Endothelial cell of umbilical vein (primary cell): ENCODE measurements around the gene PRPF40A.

Experiments used
- GATA2 ChIP-seq: IDR thresholded peaks from 2 replicates; pipeline ENCODE4 v1.7.0; 2011; ENCODE audit warnings: low read depth, mild to moderate bottlenecking, moderate library complexity, mixed read lengths, low read length; ENCODE audit not compliant: insufficient read length, insufficient read depth
- MYC ChIP-seq: IDR thresholded peaks from one replicate; pipeline ENCODE4 v1.6.1; 2011; ENCODE audit warnings: mild to moderate bottlenecking, low read depth, low read length
- POLR2A ChIP-seq: IDR thresholded peaks from 2 replicates; pipeline ENCODE4 v1.6.1; 2012; ENCODE audit warnings: low read depth, mild to moderate bottlenecking, control low read depth, low read length
- TF ChIP-seq, protein P1 (sequence below), 2 donors: IDR thresholded peaks; 1 replicate in 1 of 2; 2 replicates in 1 of 2; pipeline ENCODE4 v1.5.1; 2011; ENCODE audit warnings: low read length in 2 of 2, mild to moderate bottlenecking in 2 of 2, moderate library complexity in 2 of 2, control low read depth in 1 of 2, inconsistent platforms in 1 of 2, low read depth in 1 of 2; ENCODE audit not compliant: insufficient read depth in 1 of 2; ENCODE audit errors: extremely low read depth in 1 of 2
- TF ChIP-seq, protein P2 (sequence below): IDR thresholded peaks from 2 replicates; pipeline ENCODE4 v1.6.1; 2011; ENCODE audit not compliant: insufficient read depth, insufficient read length

DNA sequence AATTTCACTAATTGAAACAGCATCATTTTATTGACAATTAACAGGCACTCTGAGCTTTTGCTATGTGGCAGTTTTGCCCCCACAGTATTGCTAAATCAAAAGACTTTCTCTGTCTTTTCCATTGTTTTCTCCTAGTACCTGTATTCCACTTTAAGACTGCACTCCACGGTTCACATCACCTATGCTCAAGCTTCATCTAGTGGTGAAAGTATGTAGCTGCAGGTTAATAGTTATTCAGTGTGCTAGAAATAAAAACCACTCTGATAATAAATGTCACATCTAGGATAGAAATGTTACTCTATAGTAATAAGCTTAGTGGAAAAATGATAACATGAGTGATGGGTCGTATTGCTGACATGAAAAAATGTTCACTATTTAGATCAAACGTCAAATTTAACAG, 25.7 kb upstream of the PRPF40A start:
- TF ChIP-seq, protein P1, sequence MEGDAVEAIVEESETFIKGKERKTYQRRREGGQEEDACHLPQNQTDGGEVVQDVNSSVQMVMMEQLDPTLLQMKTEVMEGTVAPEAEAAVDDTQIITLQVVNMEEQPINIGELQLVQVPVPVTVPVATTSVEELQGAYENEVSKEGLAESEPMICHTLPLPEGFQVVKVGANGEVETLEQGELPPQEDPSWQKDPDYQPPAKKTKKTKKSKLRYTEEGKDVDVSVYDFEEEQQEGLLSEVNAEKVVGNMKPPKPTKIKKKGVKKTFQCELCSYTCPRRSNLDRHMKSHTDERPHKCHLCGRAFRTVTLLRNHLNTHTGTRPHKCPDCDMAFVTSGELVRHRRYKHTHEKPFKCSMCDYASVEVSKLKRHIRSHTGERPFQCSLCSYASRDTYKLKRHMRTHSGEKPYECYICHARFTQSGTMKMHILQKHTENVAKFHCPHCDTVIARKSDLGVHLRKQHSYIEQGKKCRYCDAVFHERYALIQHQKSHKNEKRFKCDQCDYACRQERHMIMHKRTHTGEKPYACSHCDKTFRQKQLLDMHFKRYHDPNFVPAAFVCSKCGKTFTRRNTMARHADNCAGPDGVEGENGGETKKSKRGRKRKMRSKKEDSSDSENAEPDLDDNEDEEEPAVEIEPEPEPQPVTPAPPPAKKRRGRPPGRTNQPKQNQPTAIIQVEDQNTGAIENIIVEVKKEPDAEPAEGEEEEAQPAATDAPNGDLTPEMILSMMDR (IDR thresholded peaks at IDR 0.05; ENCODE audit: extremely low read depth in 1 of 2, insufficient read depth in 1 of 2, low read depth in 1 of 2, low read length in 2 of 2): peak; percentile 4 to 42
- TF ChIP-seq POLR2A (no peak), GATA2 (no peak), MYC (no peak)
- TF ChIP-seq, protein P2, sequence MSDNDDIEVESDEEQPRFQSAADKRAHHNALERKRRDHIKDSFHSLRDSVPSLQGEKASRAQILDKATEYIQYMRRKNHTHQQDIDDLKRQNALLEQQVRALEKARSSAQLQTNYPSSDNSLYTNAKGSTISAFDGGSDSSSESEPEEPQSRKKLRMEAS: no peak
